HCT116 (cell line): ENCODE measurements around the gene IRF2BP2. TPM values are rescaled to one million over a fixed set of nuclear protein-coding genes. Genes with fewer than 3 reads are reported as not detected.

Experiments
- ATAC-seq: fragments of 200-7000 bp; cut with Tn5 transposase; 2 replicates; pipeline ENCODE4 v1.9.1; 2020; ENCODE audit warnings: mild to moderate bottlenecking, moderate library complexity
- BruUV-seq: library from RNA; stranded (reverse); fragments of 400-500 nt; replicated peaks from 2 replicates; lab custom pipeline; 2021; lab: Mats Ljungman, UMichigan
- CTCF ChIA-PET: fragments of 300-600 bp; sonication (Branson Sonifier 250); formaldehyde crosslinking; loops from one replicate; lab custom pipeline; 2021; ENCODE audit warnings: antibody characterized with exemption; lab: Charles Lee
- POLR2A ChIA-PET: fragments of 300-600, 350-600 bp; sonication (Branson Sonifier 250); formaldehyde crosslinking; loops from one replicate; lab custom pipeline; 2021; ENCODE audit warnings: antibody characterized with exemption; lab: Charles Lee
- RAD21 ChIA-PET, 2 experiments: fragments of 300-600 bp; sonication (Branson Sonifier 250); formaldehyde crosslinking; loops; one replicate each; lab custom pipeline; 2023; ENCODE audit warnings: low total read pairs in 2 of 2; ENCODE audit not compliant: uncharacterized antibody in 2 of 2, unreplicated experiment in 2 of 2, low non-redundant PET in 1 of 2; lab: Charles Lee
- DNase-seq: peaks from one replicate; pipeline ENCODE4 v3.0.0-alpha.2; 2010; ENCODE audit warnings: low read depth, low spot score
- H2AFZ ChIP-seq: fragments of 200-600 bp; shearing (Covaris generic), sonication (generic); 2 replicates; pipeline ENCODE4 v1.6.1; 2017; ENCODE audit warnings: low read depth, mixed run types, mixed read lengths, antibody characterized with exemption, low read length; ENCODE audit not compliant: poor library complexity, severe bottlenecking
- H3K27ac ChIP-seq: 2 replicates; pipeline ENCODE4 v1.5.1; 2012; ENCODE audit warnings: low read depth, low read length
- H3K27me3 ChIP-seq: fragments of 200-600 bp; sonication (generic); 2 replicates; pipeline ENCODE4 v1.6.1; 2016; ENCODE audit warnings: mixed run types, low read length, mixed read lengths; ENCODE audit not compliant: insufficient read depth
- H3K36me3 ChIP-seq, 2 experiments: fragments of 200-500 bp in 1 of 2; fragments of 200-600 bp in 1 of 2; sonication (Bioruptor generic) in 1 of 2; sonication (generic) in 1 of 2; 2 replicates each; pipeline versions ENCODE4 v1.5.1 to v1.6.1; 2014 to 2016; ENCODE audit warnings: low read length in 2 of 2, inconsistent platforms in 1 of 2, mixed read lengths in 1 of 2, mixed run types in 1 of 2; ENCODE audit not compliant: insufficient read depth in 2 of 2, control insufficient read depth in 1 of 2
- H3K4me1 ChIP-seq, 2 experiments: fragments of 200-600 bp in 1 of 2; sonication (generic) in 1 of 2; 2 replicates each; pipeline versions ENCODE4 v1.5.1 to v1.6.1; 2012 to 2017; ENCODE audit warnings: low read length in 2 of 2, inconsistent platforms in 1 of 2, mild to moderate bottlenecking in 1 of 2, mixed read lengths in 1 of 2, mixed run types in 1 of 2, moderate library complexity in 1 of 2; ENCODE audit not compliant: insufficient read depth in 2 of 2, control insufficient read depth in 1 of 2
- H3K4me2 ChIP-seq: fragments of 200-600 bp; sonication (generic); 2 replicates; pipeline ENCODE4 v1.6.1; 2017; ENCODE audit warnings: mixed run types, low read length, mixed read lengths
- H3K4me3 ChIP-seq, 2 experiments: fragments of 200-600 bp in 1 of 2; sonication (generic) in 1 of 2; replicated peaks in 1 of 2; 2 replicates each; pipeline ENCODE4 v1.5.1; 2011 to 2016; ENCODE audit warnings: low read length in 2 of 2, control low read depth in 1 of 2, low read depth in 1 of 2, mild to moderate bottlenecking in 1 of 2, mixed read lengths in 1 of 2, mixed run types in 1 of 2
- H3K79me2 ChIP-seq: fragments of 200-600 bp; sonication (generic); 2 replicates; pipeline ENCODE4 v1.6.1; 2017; ENCODE audit warnings: mild to moderate bottlenecking, mixed run types, low read length, moderate library complexity, mixed read lengths; ENCODE audit not compliant: insufficient read depth
- H3K9ac ChIP-seq: fragments of 200-600 bp; sonication (generic); 2 replicates; pipeline ENCODE4 v1.6.1; 2016; ENCODE audit warnings: low read length, mixed read lengths
- H3K9me2 ChIP-seq: fragments of 200-600 bp; sonication (generic), shearing (Covaris generic); 2 replicates; pipeline ENCODE4 v1.6.1; 2017; ENCODE audit warnings: mixed run types, mild to moderate bottlenecking, moderate library complexity; ENCODE audit not compliant: insufficient read depth
- H3K9me3 ChIP-seq, 2 experiments: fragments of 200-500 bp in 1 of 2; fragments of 200-600 bp in 1 of 2; sonication (Bioruptor generic) in 1 of 2; sonication (generic) in 1 of 2; 2 replicates each; pipeline ENCODE4 v1.6.1; 2014 to 2017; ENCODE audit warnings: low read length in 2 of 2, mixed read lengths in 2 of 2, inconsistent platforms in 1 of 2, low read depth in 1 of 2, mild to moderate bottlenecking in 1 of 2, mixed run types in 1 of 2, moderate library complexity in 1 of 2; ENCODE audit not compliant: control insufficient read depth in 1 of 2, insufficient read depth in 1 of 2
- H4K20me1 ChIP-seq: fragments of 200-600 bp; sonication (generic), shearing (Covaris generic); 2 replicates; pipeline ENCODE4 v1.6.1; 2017; ENCODE audit warnings: mixed run types, mild to moderate bottlenecking, moderate library complexity; ENCODE audit not compliant: insufficient read depth
- CBX3 ChIP-seq: IDR thresholded peaks from 2 replicates; pipeline ENCODE4 v1.6.1; 2012; ENCODE audit warnings: low read depth
- CEBPB ChIP-seq: IDR thresholded peaks from 2 replicates; pipeline ENCODE4 v1.6.1; 2012; ENCODE audit warnings: low read depth
- CTCF ChIP-seq, 3 experiments: fragments of 200-600 bp in 1 of 3; sonication (generic) in 1 of 3; IDR thresholded peaks in 2 of 3; conservative IDR thresholded peaks in 1 of 3; 2 replicates each; pipeline ENCODE4 v1.5.1; 2012 to 2017; ENCODE audit warnings: low read depth in 2 of 3, low read length in 2 of 3, antibody characterized with exemption in 1 of 3, borderline replicate concordance in 1 of 3, control low read depth in 1 of 3, mild to moderate bottlenecking in 1 of 3, mixed read lengths in 1 of 3, mixed run types in 1 of 3, moderate library complexity in 1 of 3; ENCODE audit not compliant: insufficient read depth in 1 of 3
- ELF1 ChIP-seq: IDR thresholded peaks from 2 replicates; pipeline ENCODE4 v1.6.1; 2012; ENCODE audit warnings: low read depth, borderline replicate concordance
- EZH2phosphoT487 ChIP-seq: fragments of 200-600 bp; IDR thresholded peaks from 2 replicates; pipeline ENCODE4 v1.6.1; 2018; ENCODE audit warnings: antibody characterized with exemption, borderline replicate concordance
- FOSL1 ChIP-seq: IDR thresholded peaks from 2 replicates; pipeline ENCODE4 v1.6.1; 2012; ENCODE audit warnings: low read depth
- JUND ChIP-seq: IDR thresholded peaks from 2 replicates; pipeline ENCODE4 v1.6.1; 2012
- POLR2A ChIP-seq: IDR thresholded peaks from 2 replicates; pipeline ENCODE4 v1.7.0; 2011; ENCODE audit warnings: borderline replicate concordance; ENCODE audit not compliant: insufficient read depth, insufficient read length; ENCODE audit errors: extremely low read depth
- POLR2AphosphoS5 ChIP-seq: IDR thresholded peaks from 2 replicates; pipeline ENCODE4 v1.6.1; 2011; ENCODE audit warnings: mild to moderate bottlenecking, low read depth, low read length, moderate library complexity
- RAD21 ChIP-seq: IDR thresholded peaks from 2 replicates; pipeline ENCODE4 v1.6.1; 2012; ENCODE audit warnings: low read depth, mild to moderate bottlenecking
- SIN3A ChIP-seq: IDR thresholded peaks from 2 replicates; pipeline ENCODE4 v1.6.1; 2012; ENCODE audit warnings: low read depth
- SP1 ChIP-seq: IDR thresholded peaks from 2 replicates; pipeline ENCODE4 v1.6.1; 2012; ENCODE audit warnings: low read depth
- SRF ChIP-seq: IDR thresholded peaks from 2 replicates; pipeline ENCODE4 v1.6.1; 2012; ENCODE audit warnings: low read depth
- YY1 ChIP-seq: IDR thresholded peaks from 2 replicates; pipeline ENCODE4 v1.6.1; 2011; ENCODE audit warnings: low read length, low read depth, moderate library complexity, mild to moderate bottlenecking; ENCODE audit not compliant: insufficient replicate concordance; ENCODE audit errors: extremely low read depth
- ZFX ChIP-seq: fragments of 450-650 bp; IDR thresholded peaks from 2 replicates; pipeline ENCODE4 v1.6.1; 2017
- ZNF274 ChIP-seq: fragments of 200-500 bp; sonication (Bioruptor generic); IDR thresholded peaks from 2 replicates; pipeline ENCODE4 v1.6.1; 2014; ENCODE audit warnings: mild to moderate bottlenecking, low read depth, low read length, inconsistent platforms
- intact Hi-C: fragments of 100-400 bp; cut with micrococcal nuclease; formaldehyde crosslinking; loops from 2 replicates; pipeline ENCODE4 v1.10.0; 2022
- total RNA-seq: library from RNA; stranded (reverse); gene quantifications from one replicate; pipeline ENCODE4 v1.2.1, GENCODE V29; 2021; ENCODE audit not compliant: unreplicated experiment
- TF ChIP-seq, protein P1 (sequence below): IDR thresholded peaks from 2 replicates; pipeline ENCODE4 v1.6.1; 2012
- TF ChIP-seq, protein P2 (sequence below): IDR thresholded peaks from 2 replicates; pipeline ENCODE4 v1.6.1; 2012
- TF ChIP-seq, protein P3 (sequence below): IDR thresholded peaks from 2 replicates; pipeline ENCODE4 v1.6.1; 2011; ENCODE audit warnings: mild to moderate bottlenecking, low read length, moderate library complexity; ENCODE audit not compliant: insufficient replicate concordance; ENCODE audit errors: extremely low read depth
- TF ChIP-seq, protein P4 (sequence below): IDR thresholded peaks from 2 replicates; pipeline ENCODE4 v1.6.1; 2012; ENCODE audit warnings: low read depth

IRF2BP2 gene
- total RNA-seq, 1 experiment from 2014 or later, result 61.3 TPM

- POLR2A ChIA-PET, result interaction anchor here (1.2 to 1.7 kb wide), 3 partner anchors 11 to 115 kb away, joined by 3 to 5 read pairs (median 4); no protein-coding TSS in a partner anchor
- no TSS peak for BruUV-seq
- DNase-seq (no peak), ATAC-seq (no peak)
- Histone ChIP-seq H3K27me3 (no peaks in the 10 kb centered on the region), H3K4me3 (no peak overlapping the region), H3K4me1 (peaks cover 33 to 54% of the 10 kb centered on the region in 2 experiments), H3K9me3 (no peaks in the 10 kb centered on the region), H3K9ac (no peak overlapping the region), H3K4me2 (no peak overlapping the region), H2AFZ (no peak overlapping the region), H3K79me2 (no peaks in the 10 kb centered on the region; the same call in 1 of the 2 replicates), H4K20me1 (no peaks in the 10 kb centered on the region), H3K27ac (no peak overlapping the region), H3K36me3 (no peaks in the 10 kb centered on the region), H3K9me2 (no peaks in the 10 kb centered on the region)
- TF ChIP-seq JUND (no peak), YY1 (no peak), POLR2AphosphoS5 (no peak), POLR2A (no peak), RAD21 (no peak), CEBPB (no peak), SP1 (no peak), FOSL1 (no peak), SIN3A (no peak), CBX3 (no peak), CTCF (IDR thresholded peaks at IDR 0.05 in 2 of 3, conservative IDR thresholded peaks at IDR 0.05 in 1 of 3; ENCODE audit: borderline replicate concordance in 1 of 3, insufficient read depth in 1 of 3, low read depth in 2 of 3, low read length in 2 of 3) (no peak), ZFX (no peak), ZNF274 (no peak), ELF1 (no peak), EZH2phosphoT487 (no peak), SRF (no peak)
- TF ChIP-seq, protein P1, sequence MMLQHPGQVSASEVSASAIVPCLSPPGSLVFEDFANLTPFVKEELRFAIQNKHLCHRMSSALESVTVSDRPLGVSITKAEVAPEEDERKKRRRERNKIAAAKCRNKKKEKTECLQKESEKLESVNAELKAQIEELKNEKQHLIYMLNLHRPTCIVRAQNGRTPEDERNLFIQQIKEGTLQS, result no peak
- TF ChIP-seq, protein P2, sequence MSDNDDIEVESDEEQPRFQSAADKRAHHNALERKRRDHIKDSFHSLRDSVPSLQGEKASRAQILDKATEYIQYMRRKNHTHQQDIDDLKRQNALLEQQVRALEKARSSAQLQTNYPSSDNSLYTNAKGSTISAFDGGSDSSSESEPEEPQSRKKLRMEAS, result no peak
- TF ChIP-seq, protein P3, sequence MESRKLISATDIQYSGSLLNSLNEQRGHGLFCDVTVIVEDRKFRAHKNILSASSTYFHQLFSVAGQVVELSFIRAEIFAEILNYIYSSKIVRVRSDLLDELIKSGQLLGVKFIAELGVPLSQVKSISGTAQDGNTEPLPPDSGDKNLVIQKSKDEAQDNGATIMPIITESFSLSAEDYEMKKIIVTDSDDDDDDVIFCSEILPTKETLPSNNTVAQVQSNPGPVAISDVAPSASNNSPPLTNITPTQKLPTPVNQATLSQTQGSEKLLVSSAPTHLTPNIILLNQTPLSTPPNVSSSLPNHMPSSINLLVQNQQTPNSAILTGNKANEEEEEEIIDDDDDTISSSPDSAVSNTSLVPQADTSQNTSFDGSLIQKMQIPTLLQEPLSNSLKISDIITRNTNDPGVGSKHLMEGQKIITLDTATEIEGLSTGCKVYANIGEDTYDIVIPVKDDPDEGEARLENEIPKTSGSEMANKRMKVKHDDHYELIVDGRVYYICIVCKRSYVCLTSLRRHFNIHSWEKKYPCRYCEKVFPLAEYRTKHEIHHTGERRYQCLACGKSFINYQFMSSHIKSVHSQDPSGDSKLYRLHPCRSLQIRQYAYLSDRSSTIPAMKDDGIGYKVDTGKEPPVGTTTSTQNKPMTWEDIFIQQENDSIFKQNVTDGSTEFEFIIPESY, result no peak
- TF ChIP-seq, protein P4, sequence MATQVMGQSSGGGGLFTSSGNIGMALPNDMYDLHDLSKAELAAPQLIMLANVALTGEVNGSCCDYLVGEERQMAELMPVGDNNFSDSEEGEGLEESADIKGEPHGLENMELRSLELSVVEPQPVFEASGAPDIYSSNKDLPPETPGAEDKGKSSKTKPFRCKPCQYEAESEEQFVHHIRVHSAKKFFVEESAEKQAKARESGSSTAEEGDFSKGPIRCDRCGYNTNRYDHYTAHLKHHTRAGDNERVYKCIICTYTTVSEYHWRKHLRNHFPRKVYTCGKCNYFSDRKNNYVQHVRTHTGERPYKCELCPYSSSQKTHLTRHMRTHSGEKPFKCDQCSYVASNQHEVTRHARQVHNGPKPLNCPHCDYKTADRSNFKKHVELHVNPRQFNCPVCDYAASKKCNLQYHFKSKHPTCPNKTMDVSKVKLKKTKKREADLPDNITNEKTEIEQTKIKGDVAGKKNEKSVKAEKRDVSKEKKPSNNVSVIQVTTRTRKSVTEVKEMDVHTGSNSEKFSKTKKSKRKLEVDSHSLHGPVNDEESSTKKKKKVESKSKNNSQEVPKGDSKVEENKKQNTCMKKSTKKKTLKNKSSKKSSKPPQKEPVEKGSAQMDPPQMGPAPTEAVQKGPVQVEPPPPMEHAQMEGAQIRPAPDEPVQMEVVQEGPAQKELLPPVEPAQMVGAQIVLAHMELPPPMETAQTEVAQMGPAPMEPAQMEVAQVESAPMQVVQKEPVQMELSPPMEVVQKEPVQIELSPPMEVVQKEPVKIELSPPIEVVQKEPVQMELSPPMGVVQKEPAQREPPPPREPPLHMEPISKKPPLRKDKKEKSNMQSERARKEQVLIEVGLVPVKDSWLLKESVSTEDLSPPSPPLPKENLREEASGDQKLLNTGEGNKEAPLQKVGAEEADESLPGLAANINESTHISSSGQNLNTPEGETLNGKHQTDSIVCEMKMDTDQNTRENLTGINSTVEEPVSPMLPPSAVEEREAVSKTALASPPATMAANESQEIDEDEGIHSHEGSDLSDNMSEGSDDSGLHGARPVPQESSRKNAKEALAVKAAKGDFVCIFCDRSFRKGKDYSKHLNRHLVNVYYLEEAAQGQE, result no peak
- RAD21 ChIA-PET, result no interaction called here
- CTCF ChIA-PET, result no interaction called here
- intact Hi-C loops, result loop anchor here (5.0 kb wide), 2 partner anchors 158 to 368 kb away; no protein-coding TSS in a partner anchor
These were observed 4.1 kb upstream of the IRF2BP2 start for GRCh38 chr1:234614081-234614489.
